HS-5 (cell line): Measurements from ENCODE around the gene VWF.
"Not testable (repeated sequence)": the region's sequence is repeated elsewhere in the genome, so short reads cannot be mapped to it uniquely, and the experiment has no call there.

ENCODE experiments used
- DNase-seq: peaks from one replicate; pipeline ENCODE4 v3.0.0-alpha.2; 2012; ENCODE audit warnings: low read depth

VWF gene

DNA sequence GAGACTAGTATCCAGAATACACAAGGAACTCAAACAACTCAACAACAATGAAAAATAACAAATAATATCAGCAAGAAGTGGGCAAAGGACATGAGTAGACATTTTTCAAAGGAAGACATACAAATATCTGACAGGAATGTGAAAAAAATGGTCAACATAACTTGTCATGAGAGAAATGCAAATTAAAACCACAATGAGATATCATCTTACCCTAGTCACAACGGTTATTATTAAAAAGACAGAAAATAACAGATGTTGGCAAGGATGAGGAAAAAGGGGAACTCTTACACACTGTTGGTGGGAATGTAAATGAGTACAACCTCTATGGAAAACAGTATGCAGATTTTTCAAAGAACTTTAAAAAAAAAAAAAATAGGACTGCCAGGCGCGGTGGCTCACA is 20.4 kb downstream of the VWF start:
- DNase-seq, result no peak

DNA sequence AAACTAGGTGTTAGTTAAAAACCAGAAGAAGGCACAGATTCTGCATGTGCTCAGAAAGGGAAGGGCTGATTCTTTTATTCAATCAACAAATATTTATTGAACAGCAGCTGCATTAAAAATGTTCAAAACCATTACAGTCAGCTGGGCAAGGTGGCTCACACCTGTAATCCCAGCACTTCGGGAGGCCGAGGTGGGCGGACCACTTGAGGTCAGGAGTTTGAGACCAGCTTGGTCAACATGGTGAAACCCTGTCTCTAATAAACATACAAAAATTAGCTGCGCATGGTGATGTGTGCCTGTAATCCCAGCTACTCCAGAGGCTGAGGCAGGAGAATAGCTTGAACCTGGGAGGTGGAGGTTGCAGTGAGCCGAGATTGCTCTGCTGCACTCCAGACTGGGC is 22.4 kb downstream of the VWF start:
- DNase-seq, result not testable (repeated sequence)

DNA sequence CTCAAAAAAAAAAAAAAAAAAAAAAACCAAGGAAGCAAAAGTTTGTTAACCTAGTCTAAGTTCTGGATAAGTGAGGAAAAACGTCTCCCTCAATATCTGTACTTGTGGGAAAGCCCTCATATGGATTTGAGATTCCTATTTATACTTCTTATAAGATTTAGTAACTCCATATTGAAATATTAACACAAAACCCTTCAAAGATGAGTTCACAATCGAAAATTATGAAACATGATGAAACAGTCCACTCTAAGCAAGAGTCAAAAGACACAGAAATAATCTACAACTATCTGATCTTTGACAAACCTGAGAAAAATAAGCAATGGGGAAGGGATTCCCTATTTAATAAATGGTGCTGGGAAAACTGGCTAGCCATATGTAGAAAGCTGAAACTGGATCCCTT is 25.2 kb downstream of the VWF start:
- no peak for DNase-seq

DNA sequence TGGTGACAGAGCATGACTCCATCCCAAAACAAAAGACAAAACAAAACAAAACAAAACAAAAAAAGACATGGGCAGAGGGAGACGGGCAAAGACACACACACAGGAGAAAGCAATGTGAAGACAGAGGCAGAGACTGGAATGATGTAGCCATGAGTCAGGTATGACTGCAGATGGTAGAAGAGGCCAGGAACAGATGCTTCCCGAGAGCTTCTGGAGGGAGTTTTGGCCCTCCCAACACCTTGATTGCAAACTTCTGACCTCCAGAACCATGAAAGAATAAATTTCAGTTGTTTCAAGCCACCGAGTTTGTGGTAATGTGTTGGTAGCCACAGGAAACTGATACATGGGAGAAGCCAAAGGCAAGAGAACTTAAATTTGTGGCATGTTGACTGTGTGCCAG is 27.1 kb downstream of the VWF start:
- DNase-seq, result peak; percentile 73

DNA sequence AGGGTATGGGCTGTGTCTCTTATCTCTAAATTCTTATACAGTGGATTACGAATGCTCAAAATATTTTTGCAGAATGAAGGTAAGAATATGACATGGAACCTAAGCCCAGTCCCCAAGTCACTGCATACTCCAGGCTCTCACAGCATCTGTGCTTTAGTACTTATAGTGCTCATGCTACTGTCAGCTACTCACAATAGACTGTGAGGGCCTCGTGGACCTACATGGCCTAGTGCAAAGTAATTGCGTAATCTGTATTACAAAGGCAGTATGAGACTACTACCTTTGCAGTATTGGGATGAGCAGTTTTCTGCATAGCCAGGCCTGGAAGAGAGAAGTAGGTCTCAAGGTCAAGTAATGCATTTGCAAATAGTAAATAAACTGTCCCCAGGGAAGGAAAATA is 27.9 kb downstream of the VWF start:
- DNase-seq, result no peak

DNA sequence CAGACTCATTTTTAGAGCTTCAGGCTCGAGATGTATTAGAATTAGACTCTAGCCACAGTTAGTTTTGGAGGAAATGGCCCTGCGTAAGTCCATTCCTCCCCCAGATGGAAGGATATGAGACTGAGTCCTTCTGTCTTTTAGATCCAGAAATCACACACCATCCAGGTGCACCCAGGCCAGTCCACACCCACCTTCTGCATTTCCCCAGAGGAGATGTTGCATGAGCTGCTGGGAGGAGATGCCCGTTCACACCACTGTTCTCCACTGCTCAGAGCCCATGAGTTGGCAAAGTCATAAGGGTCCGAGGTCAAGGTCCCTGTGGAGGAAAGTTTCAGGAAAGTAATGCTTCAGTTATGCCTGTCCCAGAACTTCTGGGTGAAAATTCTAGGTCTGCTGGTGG is 29.2 kb downstream of the VWF start:
- DNase-seq, result no peak

DNA sequence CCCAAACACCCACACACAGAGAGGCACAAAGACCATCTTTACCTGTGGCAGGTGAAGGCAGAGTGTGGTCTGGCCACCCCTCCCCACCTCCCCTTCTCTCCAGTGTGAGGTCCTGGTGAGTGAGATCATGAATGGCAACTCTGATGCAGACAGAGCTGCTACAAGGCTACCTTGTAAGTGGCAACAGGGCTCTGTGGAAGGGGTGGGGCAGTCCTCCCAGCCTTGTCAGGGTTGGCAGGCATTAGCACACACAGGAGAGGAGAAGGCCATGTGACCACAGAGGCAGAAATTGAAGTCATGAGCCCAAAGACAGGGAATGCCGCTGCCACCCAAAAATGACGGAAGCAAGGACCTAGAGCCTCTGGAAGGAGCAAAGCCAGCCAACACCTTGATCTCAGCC is 30.7 kb downstream of the VWF start:
- DNase-seq, result no peak

DNA sequence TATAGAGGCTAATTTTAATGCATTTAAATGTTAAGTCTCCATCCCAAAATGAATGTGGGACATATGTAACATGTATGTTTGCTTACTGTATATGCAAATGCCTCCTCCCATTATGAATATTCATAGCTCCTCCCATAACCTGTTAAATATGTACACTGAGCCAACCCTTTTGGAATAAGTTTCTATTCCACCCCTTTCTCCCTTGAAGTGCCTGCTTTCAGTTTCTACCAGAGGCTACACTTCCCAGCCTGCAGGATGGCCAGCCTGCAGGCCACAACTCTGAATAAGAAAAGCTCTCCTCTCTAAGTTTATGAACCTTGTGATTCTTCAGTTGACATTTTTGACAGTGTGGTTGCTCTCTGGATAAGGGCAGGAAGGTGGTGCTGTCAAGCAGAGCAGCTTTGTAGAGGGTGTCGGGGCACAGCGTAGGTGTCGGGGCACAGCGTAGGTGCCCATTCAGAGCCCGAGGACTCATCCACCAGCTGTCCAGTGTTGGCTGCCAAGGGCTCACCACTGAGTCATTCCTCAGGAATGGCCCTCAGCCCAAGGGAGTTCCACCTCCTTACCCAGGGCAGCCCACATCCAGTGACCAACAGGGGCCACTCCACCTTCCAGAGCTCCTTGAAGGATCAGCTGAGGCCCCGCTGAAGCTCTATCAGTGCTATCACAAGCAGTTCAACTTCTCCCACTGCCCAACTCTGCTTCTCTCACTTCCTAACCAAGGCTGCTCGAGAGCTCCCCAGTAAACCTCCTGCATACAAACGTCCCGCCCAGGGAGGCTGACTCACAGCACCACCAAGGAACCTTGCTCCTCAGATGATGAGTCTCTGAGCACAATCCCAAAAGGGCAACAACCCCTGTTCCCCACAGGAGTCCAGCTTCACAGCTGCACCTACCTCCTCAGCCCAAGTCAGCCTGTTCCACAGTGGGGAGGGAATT is 31.4 kb downstream of the VWF start:
- peak; percentile 93 for DNase-seq

DNA sequence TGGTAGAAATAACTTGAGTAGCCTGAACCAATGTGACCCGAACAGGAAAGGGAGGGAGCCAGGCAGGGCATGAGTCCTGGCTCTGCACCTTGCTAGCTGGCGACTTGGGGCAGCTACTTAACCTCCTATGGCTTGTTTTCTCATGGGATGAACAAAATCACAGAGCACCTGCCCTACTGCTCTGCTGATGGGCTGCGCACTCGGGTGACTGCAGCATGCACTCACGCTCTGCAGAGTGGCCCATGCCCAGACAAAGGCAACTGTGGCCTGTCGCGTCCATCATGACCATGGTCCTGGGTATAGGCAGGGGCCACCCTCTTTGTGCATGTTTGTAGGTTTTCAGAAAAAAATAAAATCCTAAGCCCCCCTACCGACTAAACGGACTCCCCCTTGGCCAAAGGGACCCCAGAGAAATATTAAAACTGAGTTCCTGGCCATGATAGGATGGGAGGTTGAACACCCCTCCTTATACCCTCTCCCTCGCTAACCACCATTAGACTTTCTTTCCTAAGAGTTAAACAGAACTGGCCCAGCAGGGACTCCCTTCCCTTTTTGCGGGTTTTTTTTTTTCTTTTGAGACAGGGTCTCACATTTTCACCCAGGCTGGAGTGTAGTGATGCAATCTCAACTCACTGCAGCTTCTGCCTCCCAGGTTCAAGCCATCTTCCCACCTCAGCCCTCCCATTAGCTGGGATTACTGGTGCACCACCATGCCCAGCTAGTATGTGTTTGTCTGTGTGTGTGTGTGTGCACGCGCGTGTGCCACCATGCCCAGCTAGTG is 32.5 kb downstream of the VWF start:
- no peak for DNase-seq

DNA sequence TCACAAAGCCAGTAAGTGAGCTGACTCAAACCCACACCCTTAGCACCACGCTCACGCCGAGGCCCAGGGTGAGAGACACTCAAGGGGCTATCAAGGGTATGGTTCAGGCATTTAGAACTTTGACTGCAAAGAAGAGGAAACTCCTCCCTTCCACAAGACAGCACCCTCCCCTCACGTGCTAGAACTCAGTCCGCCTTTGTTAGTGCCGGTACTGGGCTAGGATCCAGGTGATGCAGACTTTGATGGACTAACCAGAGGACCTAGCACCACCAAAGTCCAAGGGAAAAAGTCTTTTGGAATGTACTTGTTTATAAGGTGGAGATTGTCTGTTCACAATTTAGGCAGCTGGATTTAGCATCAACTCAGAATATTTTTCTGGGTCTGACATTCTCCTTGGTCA is 33.7 kb downstream of the VWF start:
- no peak for DNase-seq

DNA sequence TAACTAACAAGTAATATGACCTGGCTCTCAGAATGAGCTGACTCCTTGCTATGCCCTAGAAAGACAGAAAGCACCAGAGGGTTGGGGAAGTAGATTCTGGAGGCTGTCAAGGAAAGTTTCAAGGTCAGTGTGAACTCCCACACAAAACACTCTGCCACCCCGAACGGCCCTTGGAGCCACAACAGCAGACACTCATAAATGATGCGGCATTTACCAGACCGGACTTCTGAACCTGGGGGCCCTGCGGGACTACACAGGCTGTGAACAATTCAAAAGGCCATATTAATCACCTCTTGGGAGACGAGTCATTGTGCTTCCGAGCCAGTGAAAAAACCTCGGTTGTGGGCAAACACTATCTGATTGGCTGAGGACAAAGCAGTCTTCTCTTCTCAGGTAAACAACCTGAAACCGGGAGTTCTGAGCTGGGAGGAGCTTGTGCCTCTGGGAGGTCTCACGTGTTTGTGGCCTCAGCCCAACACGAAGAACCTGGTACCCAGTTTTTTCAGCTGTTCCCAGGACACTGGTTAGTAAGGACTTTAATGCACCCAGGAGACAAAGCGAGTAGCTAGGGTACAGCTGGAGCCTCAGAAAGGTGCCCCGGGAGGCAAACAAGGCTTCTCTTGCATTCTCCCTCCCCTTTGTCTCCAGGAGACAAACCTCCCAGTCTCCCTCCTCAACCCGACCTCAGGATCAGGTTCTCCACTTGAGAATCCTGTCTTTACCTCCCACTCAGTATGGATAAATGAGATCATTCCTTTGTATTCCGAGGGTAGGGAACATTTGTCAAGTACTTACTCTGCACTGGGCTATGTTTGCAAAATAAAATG is 35.3 kb downstream of the VWF start:
- DNase-seq, result no peak

DNA sequence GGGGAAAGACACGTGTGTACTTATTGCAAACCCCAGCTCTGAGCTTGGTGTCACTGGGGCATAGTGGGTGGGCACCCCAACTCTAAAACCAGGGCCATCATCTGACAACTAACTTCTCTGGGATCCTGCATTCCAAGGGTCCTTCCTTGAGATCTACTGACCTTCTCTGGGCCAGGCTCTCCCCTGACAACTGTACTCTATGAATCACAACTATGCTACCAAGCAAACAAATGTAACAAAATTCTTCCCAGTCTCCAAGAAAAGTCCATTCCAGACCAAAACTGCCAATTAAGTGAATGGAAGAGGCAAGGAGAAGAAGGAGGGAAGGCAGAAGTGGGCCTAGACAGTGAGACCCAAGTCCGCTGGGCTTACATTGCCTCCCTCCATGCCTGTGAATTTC is 38.2 kb downstream of the VWF start:
- no peak for DNase-seq

DNA sequence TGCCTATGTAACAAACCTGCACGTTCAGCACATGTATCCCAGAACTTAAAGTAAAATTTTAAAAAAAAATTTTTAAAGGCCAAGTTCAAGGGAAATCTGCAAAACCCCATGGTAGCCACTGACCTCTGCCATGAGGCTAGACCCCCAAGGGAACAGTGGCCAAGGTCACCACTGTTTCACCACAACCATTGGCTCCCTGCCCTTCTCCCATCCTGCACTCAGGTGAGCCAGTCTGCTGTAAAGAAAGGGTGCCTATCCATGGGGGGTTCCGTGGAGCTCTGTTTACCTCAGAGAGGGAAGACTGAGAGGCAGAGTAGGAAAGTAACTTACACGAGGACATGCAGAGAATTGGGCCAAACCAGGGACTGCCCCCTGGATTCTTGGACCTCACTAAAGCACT is 38.6 kb downstream of the VWF start:
- no peak for DNase-seq

DNA sequence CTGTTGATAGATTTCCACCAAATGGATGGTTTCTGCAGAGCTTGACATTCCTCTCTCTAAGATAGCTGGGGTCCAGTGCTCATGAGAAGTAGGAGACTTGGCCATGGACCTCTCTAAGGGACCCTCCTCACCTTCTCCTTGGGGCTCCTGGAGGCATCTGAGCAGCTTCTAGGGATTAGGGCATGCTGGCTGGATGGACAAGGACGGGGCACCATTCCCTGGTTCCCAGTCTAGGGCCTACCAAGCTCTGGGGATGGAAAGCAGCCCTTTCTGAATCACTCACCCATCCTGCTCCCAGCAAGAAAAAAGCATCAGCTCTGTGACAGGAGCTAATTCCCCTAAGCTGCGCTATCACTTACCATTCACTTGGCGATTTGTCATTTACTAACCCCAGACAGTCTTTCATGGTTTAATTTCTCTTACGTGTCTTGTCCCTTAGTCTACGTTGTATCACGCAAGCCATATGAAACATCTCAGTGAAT is 39.5 kb downstream of the VWF start:
- DNase-seq, result no peak

DNA sequence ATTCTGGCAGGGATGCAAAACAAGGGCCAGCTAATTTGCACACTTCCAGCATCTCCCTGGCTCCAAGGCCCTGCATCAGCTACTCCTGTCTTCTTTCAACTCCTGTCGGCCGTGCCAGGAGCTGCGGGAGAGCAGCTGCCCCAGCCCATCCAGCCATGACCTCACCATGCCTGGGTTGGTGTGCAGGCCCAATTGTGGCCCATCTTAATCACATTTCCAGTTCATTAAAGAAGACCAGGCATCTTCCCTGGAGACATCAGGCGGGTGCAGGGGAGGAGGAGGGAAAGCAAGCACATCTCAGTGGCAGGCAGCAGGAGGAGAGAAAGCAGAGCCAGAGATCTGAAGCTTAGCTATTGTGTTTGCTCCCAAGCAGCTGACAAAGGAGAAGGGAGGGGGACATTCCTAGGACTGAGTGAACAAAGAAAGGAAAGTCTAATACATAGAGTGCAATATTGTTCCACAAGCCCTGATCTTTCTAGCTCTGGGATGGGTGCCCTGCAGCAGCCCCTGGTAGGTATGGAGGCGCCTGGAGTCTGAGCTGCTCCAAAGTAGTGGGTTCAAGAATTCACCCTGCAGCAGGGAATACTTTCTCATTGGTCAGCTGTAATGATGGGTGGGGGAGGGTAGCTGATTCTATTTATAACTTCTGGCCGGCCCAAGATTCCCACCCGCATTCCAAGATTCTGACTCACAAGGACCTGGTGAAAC is 40.1 kb downstream of the VWF start:
- no peak for DNase-seq

DNA sequence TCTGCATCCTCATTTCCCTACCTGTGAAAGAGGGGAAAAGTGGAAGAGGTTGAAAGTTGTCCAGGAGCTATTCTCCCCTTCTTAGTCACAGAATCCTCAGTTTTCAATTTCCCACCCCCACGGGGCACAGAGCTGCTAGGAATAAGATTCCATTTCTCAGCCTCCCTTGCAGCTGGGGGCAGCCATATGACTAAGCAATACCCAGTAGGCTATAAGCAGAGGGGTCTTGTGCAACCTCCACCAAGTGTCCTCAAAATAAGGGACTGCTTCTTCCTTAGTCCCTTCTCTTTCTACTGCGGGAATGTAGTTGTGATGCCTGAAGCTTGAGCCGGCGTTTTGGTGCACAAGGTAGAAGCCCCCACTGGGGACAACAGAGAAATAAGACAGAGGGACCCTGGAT is 40.9 kb downstream of the VWF start:
- no peak for DNase-seq

DNA sequence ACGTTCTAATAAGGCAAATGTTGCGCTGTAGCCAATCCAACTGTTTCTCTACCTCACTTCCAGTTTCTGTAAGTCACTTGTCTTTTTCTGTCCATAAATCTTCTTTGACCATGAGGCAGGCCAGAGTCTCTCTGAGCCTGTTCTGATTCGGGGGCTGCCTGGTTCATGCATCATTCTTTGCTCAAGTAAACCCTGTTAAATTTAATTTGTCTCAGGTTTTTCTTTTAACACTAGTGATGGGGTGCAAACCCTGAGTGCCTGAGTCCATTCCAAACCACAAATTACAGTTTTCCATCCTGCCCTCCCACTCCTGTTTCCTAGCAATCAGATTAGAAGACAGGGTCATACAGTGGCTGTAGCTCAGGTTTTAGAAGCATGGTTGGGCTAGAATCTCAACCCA is 41.9 kb downstream of the VWF start:
- DNase-seq, result no peak

DNA sequence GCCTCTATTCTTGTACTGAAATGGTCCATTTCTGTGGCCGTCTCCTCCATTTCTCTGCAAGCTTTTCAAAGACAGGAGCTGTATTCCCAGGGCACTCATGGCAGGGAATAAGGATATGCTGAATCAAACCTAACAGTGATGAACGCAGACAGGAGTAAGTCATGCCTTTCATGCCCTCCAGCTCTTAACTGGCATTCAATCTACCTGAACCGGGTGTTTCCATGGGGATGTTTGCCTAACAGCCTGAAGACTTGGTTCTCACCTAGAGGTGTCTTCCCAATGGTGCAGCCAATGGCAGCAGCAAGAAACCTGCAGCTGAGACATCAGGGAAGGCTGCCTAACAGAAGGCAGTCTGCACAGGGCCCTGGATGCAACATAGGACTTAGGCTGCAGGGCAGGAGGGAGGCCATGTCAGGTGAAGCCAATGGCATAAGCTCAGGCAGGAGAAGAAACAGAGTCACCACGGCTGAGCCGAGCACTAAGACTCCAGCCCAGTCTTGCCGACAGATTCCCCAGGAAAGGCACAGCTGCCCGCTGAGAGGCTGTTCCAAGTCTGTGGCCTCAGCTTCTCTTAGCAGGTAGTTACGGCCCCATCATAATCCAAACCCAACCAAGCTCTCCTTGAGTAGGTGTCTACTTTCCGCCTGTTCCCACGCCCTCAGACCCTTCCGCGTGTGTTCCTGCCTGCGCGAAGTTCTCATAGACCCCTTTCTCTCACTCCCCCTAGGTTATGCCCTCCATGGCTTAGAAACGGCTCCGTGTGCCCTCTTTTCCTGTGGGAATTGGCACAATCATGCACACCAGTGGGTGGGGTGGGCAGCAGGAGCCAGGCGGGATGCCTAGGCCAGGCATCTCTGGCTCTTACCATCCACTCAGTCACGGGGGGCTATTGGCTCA is 44.1 kb downstream of the VWF start:
- no peak for DNase-seq

DNA sequence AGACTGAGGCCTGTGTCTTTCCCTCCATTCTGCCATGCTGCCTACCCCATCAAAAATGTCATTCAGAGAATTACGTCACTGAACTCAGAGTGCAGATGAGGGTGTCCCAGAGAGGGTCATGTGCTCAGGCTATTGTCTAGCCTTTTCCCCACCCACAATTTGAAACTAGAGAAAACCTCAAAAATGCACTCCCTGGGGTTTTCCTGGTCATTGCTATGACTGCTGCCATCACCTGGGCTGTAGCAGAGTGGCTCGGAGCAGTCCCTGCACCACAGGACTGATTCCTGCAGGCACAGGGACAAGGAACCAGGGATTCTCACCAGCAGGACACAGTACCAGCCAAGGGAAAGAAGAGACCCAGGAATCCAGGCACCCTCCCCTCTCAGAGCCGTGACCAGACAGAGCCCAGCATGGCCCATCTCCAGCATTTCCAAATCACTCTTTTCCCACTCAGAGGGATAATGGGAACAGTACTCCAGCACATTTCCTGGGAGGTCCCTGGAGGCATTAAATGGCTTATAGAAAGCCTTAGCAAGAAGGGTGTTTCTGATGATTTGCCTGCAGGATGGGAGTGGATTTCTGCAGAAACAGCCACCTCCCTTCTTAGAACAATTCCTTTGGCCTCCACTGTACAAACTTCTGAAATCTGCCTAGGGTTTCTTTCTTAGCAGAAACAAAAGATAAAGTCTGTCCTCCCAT is 45.9 kb downstream of the VWF start:
- no peak for DNase-seq

DNA sequence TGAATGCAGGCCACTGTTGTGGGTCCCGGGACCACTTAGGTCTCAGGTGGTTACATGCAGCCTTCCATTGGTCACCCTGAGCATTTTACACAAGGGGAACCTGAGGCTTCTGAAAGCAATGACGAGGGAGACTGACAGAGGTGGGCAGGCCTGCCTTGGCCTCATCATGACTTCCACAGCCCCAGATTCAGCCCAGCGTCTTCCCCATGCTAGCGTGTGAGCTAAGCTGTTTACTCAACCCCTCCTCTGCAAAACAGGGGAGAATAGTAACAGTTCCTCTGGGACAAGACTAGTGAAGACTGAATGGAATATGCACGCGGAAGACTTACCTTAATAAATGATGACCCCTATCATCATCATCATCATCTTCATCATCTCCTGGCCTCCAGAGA is 46.8 kb downstream of the VWF start:
- no peak for DNase-seq
